NCI-H187 (cell line): ENCODE data around the gene ESPN.

Experiments used
- DNase-seq, 2 experiments: peaks; one replicate each; lab custom pipeline; 2025; lab: John Stamatoyannopoulos, UW

ESPN gene

DNA sequence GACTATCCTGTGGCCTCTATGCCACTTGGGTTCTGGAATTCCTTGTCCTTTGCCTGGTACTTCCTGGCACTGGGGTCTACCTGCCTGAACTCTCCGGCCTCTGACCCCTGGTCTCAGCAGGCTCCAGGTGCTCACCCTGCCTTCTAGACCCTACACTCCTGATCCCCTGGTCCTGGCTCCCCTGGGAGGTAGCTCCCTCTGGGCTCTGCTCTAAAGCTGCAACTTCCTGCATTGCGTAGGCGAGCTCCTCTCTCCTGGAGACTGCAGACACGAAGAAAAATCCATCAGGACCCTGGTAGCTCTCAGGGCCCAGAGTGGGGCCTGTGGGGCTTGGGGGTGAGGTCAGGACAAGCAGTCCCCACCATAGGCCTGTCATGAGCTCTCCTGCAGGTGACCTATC is 74.7 kb downstream of the ESPN start:
- no peak for DNase-seq

DNA sequence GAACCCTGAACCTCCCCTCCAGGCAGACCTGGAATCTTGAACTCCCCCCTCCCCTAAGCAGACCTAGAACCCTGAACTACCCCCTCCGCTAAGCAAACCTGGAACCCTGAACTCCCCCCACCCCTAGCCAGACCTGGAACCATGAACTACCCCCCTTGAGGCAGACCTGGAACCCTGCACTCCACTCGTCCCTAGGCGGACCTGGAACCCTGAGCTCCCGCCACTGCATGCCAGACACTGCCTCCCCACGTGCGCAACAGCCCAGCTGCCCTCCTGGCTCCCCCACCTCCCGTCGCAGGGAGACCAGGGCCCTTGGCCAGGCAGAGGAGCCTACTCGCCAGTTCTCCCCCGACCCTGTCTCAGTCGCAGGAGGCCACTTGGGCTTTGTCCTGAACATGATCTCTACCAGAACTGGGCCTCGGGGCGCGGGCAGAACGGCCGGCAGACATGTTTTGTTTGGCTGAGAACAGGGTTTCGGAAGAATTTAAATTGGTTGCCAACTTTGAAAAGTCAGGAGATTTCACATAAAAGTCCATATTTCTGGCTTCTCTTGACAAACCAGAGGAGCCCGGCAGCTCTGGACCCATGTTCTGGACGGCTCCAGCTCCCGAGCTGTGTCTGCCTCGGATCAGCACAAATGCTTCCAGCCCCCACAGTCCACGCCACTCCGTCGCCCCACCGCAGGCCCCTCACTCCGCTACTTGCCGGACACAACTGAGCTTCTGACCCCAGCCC is 76.1 kb downstream of the ESPN start:
- no peak for DNase-seq

DNA sequence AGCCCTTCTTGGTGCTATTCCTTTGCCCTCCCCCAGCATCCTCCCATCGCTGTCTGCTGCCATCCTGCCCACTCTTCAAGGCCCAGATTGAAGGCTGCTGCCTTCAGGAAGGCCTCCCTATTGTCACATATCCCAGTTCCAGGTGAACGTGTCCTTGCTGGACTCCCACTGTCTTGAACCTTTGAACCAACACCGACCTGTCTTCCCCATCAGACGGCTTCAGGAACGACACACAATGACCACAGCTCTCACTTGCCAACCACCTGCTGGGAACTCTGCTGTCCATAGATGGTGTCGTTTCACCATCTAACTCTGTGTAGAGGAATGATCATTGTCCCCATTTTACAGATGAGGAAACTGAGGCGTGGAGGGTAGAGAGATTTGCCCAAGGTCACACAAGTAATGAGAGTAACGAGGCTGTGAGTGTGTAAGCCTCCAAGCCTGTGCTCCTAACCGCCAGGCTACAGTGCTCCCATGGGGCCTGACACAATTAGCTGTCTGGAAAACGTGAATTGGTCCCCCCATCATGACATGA is 76.8 kb downstream of the ESPN start:
- no peak for DNase-seq

DNA sequence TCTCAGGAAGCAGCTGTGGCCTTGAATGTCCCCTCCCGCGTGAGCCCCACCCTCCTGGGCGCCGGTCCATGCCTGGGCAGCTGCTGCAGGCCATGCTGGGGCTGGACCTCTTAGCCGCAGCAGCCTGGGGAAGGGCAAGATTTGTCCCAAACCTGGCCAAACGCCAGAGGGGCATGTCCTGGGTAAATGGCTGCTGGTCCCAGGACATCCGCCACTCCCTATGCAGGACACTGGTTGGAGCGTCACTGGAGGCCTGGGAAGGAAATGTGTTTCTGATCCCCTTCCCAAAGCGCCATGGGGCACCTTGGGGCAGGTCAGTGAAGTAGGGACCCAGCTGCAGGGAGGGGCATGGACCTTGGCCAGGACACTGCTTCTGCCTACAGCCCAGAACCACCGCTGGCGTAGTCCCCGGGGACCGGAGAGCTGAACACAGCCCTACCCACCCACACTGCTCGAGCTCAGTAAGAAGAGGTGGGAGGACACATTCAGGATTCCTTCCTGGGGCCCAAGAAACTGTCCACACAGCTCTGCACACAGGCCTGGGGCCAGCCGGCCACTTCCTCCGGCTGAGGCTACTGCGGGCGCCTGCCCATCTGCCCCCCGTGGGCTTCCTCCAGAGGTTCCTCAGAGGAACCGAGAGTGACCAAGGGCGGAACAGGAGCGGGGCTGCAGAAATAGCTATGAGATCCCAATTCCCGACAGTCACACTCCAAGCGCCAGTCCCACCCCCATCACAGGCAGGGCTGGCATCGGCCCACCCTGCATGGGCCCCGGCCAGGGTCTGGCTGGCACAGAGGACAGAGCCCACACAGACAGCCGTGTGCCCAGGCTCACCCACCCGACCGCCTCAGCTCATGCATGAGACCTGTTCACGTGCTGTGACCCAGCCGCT is 77.7 kb downstream of the ESPN start:
- DNase-seq = no peak

DNA sequence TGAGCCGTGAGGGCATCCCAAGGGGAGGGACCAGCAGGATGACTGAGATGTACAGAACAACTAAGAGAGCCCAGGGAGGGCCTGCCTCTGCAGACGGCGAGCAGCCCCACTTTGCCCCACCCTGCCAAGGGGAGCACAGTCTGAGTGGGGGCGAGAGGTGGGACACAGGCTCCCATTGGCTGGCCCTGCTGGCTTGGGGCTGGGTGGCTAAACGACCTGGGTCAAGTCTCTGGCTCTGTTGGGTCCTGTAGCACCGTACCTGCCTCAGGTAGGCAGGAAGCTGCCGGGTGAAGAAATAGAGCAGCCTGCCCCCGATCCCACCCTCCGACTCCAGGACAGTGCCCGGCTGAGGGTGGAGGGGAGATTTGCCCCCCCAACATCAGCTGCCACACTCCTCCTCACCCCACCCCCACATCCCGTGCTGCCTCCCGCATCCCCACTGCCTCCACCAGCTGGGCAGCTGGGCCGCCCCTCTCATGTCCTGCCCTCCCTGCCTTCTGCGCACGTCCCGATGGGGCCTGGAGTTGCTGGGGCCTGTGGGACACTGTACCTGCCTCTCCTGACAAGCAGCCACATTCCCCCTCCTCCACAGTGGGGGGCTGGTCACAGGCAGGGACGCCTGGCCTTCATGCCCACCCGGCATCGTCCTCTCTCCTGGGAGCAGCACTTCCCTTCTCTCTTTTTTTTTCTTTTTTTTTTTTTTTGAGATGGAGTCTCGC is 79.5 kb downstream of the ESPN start:
- no peak for DNase-seq

DNA sequence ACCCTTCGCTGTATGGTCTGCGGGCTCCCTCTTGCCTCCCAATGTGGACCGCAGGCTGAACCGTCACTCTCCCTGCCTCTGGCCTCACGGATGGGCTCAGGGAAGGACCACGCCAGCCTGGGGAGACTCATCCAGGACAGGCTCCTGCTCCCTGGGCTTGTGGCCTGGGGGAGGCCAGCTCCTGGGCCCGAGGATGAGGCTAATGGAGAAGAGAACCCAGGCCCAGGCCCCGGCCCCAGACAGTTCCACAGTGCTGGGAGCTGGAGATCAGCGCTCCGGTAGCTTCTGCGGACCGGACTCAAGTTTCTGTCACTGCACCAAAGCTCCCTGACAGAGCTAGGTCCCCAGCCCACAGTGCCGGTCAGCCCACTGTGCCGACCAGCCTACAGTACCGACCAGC is 80.3 kb downstream of the ESPN start:
- DNase-seq = no peak

GRCh38 chr1:6505367-6506209 is 81.0 kb downstream of the ESPN start:
- DNase-seq = no peak

GRCh38 chr1:6506210-6507036 is 81.8 kb downstream of the ESPN start:
- DNase-seq = no peak

DNA sequence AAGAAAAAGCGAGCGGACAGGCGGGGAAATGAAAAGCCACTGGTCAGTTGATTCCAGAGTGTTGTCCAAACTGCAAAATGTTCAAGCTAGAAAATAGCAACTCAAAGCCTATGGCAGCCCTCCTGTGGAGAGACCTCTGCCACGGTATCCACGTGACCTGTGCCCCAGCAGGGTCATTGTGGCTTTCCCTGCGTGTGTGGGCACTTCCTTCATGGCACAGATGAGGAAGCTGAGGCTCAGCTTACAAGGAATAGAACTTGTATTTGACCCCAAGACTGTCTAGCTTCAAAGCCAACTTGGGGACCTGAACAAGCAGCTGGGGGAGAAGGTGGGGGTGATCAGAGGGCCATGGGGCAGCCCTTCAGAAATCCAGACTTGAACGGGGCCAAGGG is 82.5 kb downstream of the ESPN start:
- DNase-seq = no peak

- no peak for DNase-seq
These were observed 82.9 kb downstream of the ESPN start for GRCh38 chr1:6507461-6507911.

- no peak for DNase-seq
These were observed 83.7 kb downstream of the ESPN start for GRCh38 chr1:6508154-6508815.

DNA sequence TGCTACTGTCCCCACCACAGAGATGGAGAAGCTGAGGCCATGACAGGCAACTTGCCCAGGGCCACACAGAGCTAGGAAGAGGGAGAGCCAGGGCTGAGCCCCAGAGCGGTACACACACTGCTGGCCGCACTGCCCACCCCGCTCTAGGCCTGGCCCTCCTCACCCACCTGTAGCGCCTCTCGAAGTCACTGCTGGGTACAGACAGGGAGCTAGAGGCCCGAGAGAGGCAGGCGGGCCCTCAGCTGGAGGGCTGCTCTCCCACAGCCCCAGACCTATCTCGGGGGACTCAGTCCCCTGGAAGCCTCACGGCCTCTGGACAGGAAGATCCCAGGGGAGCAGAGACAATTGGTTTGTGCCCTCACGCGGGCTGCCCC is 84.2 kb downstream of the ESPN start:
- DNase-seq = no peak

- no peak for DNase-seq
These were observed 84.8 kb downstream of the ESPN start for GRCh38 chr1:6509220-6509918.

GRCh38 chr1:6509919-6510291 is 85.3 kb downstream of the ESPN start:
- DNase-seq = no peak

DNA sequence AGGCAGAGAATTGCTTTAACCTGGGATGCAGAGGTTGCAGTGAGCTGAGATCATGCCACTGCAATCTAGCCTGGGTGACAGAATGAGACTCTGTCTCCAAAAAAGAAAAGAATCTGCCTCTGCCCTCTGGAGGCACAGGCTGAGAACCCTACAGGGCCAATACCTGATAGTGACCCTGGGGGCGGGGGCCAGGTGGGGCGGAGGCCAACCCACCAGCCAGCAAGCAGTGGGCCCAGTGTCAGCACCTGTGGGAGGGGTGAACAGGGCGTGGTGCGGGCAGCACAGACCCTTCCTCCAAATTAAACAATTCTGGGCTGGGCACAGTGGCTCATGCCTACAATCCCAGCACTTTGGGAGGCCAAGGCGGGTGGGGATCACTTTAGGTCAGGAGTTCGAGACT is 85.9 kb downstream of the ESPN start:
- DNase-seq = no peak
